GM18868 (cell line): ENCODE results near the gene RAD51AP1.

Source experiments
- ATAC-seq: cut with Tn5 transposase; IDR thresholded peaks from one replicate; pipeline ENCODE4 v1.9.1; 2021; ENCODE audit warnings: mild to moderate bottlenecking, moderate library complexity; ENCODE audit not compliant: unreplicated experiment

The RAD51AP1 gene

GRCh38 chr12:4545195-4545594, 6.5 kb downstream of the RAD51AP1 start:
- ATAC-seq: no peak

GRCh38 chr12:4552191-4552590, 13.5 kb downstream of the RAD51AP1 start:
- no peak for ATAC-seq

GRCh38 chr12:4553943-4554342, 15.3 kb downstream of the RAD51AP1 start:
- ATAC-seq: no peak

GRCh38 chr12:4555804-4556203, 17.1 kb downstream of the RAD51AP1 start:
- ATAC-seq: no peak

- no peak for ATAC-seq
These were observed 18.2 kb downstream of the RAD51AP1 start for GRCh38 chr12:4556735-4557530.

GRCh38 chr12:4557586-4557985, 18.9 kb downstream of the RAD51AP1 start:
- ATAC-seq: no peak

- no peak for ATAC-seq
These were observed 19.5 kb downstream of the RAD51AP1 start for GRCh38 chr12:4558171-4558570.

GRCh38 chr12:4562034-4562657, 23.5 kb downstream of the RAD51AP1 start, which contains the start of gene DYRK4:
Gene DYRK4 (plus strand): TSS chr12:4562208. CDS start chr12:4562246, 38 bp downstream.
- no peak for ATAC-seq

GRCh38 chr12:4563336-4563735, 24.6 kb downstream of the RAD51AP1 start:
- ATAC-seq: no peak

GRCh38 chr12:4564818-4565217, 26.1 kb downstream of the RAD51AP1 start:
- ATAC-seq: no peak

- no peak for ATAC-seq
These were observed 27.8 kb downstream of the RAD51AP1 start for GRCh38 chr12:4566474-4566873.

- ATAC-seq: no peak
These were observed 28.6 kb downstream of the RAD51AP1 start for GRCh38 chr12:4567073-4567881.

GRCh38 chr12:4569261-4569660, 30.6 kb downstream of the RAD51AP1 start:
- no peak for ATAC-seq

GRCh38 chr12:4572680-4573079, 34.0 kb downstream of the RAD51AP1 start:
- no peak for ATAC-seq

GRCh38 chr12:4579305-4580102, 40.8 kb downstream of the RAD51AP1 start:
- ATAC-seq: no peak

- ATAC-seq: no peak
These were observed 41.6 kb downstream of the RAD51AP1 start for GRCh38 chr12:4580281-4580688.

- no peak for ATAC-seq
These were observed 45.6 kb downstream of the RAD51AP1 start for GRCh38 chr12:4584281-4584680.

GRCh38 chr12:4584896-4585295, 46.2 kb downstream of the RAD51AP1 start:
- no peak for ATAC-seq

- no peak for ATAC-seq
These were observed 47.8 kb downstream of the RAD51AP1 start for GRCh38 chr12:4586500-4586899.

- no peak for ATAC-seq
These were observed 48.4 kb downstream of the RAD51AP1 start for GRCh38 chr12:4587108-4587507.

GRCh38 chr12:4588916-4589315, 50.2 kb downstream of the RAD51AP1 start:
- ATAC-seq: no peak
